ENCODE data around the gene TRPV3. TPM values are rescaled to one million over a fixed set of nuclear protein-coding genes. Genes with fewer than 3 reads are reported as not detected.
A peak's percentile ranks its signal among the peaks of the same experiment; 100 is the strongest.

Gene TRPV3
- total and polyA plus RNA-seq, 10 donors = 0.13 to 2.0 (median 0.99) TPM

- 94 to 97% (median 95%) methylated on average over 11 to 15 of the region's 15 CpGs for WGBS, 5 donors
- no peaks in the 10 kb centered on the region for H3K27me3 ChIP-seq (replicated peaks in 1 of 7)
- no peak for DNase-seq
- no peak overlapping the region for H3K27ac ChIP-seq
- H3K4me3 ChIP-seq = no peak overlapping the region
- peaks cover 0 to 4% (median 0%) of the 10 kb centered on the region in 6 donors for H3K4me1 ChIP-seq
- intact Hi-C loops (cut with DNase I; ENCODE audit: low total_unique reads) = no loop called here
- H3K9me3 ChIP-seq = no peaks in the 10 kb centered on the region
- TF ChIP-seq CTCF (IDR thresholded peaks at IDR 0.05 in 8 of 11, conservative IDR thresholded peaks at IDR 0.05 in 3 of 11) (no peak), POLR2AphosphoS5 (IDR thresholded peaks at IDR 0.05) (peak in 1 of 3 donors; percentile 19), POLR2A (IDR thresholded peaks at IDR 0.05) (no peak)
- H3K36me3 ChIP-seq = peaks cover 0 to 78% (median 25%) of the 10 kb centered on the region in 6 donors
Observed at GRCh38 chr17:3590768-3591167, 33.2 kb upstream of the TRPV3 start.

GRCh38 chr17:3590231-3590630, 32.6 kb upstream of the TRPV3 start:
- 56 to 84% (median 80%) methylated on average over 9 to 15 of the region's 15 CpGs for WGBS, 5 donors
- intact Hi-C loops (cut with DNase I; ENCODE audit: low total_unique reads) = no loop called here
- no peaks in the 10 kb centered on the region for H3K9me3 ChIP-seq

DNA sequence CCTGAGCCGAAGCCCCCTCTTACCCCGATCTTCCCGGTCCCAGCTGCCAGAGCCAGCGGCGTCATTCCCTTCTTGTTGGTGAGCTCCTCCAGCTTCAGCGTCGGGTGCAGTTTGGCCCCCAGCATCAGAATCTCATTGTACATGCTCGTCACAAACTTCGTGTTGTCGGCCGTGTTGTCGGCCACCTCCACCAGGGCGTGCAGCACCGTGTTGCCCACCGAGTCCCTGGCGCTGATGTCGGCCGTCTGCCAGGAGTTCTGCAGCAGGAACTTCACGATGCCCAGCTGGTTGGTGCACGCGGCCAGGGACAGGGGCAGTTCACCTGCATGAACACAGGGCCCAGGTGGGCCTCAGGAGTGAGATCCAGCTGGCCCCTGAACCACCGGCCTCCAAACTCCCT, 32.2 kb upstream of the TRPV3 start:
- Histone ChIP-seq H3K9me3 (no peaks in the 10 kb centered on the region), H3K4me1 (peaks cover 0 to 4% (median 0%) of the 10 kb centered on the region in 6 donors), H3K4me3 (no peak overlapping the region), H3K27me3 (replicated peaks in 1 of 7) (no peaks in the 10 kb centered on the region), H3K27ac (no peak overlapping the region), H3K36me3 (peaks cover 0 to 79% (median 28%) of the 10 kb centered on the region in 6 donors)
- WGBS, 5 donors = 92 to 99% (median 95%) methylated on average over 18 to 22 of the region's 22 CpGs
- DNase-seq = no peak
- intact Hi-C loops (cut with DNase I; ENCODE audit: low total_unique reads) = no loop called here
- TF ChIP-seq POLR2A (IDR thresholded peaks at IDR 0.05) (no peak), CTCF (IDR thresholded peaks at IDR 0.05 in 8 of 11, conservative IDR thresholded peaks at IDR 0.05 in 3 of 11) (no peak), POLR2AphosphoS5 (IDR thresholded peaks at IDR 0.05) (no peak)

More at GRCh38 chr17:3590231-3590630, 32.6 kb upstream of the TRPV3 start:
- no peak overlapping the region for H3K4me3 ChIP-seq
- no peaks in the 10 kb centered on the region for H3K27me3 ChIP-seq (replicated peaks in 1 of 7)
- TF ChIP-seq POLR2A (IDR thresholded peaks at IDR 0.05) = no peak
- TF ChIP-seq POLR2AphosphoS5 (IDR thresholded peaks at IDR 0.05) = no peak
- TF ChIP-seq CTCF (IDR thresholded peaks at IDR 0.05 in 8 of 11, conservative IDR thresholded peaks at IDR 0.05 in 3 of 11) = no peak
- no peak overlapping the region for H3K27ac ChIP-seq
- peaks cover 0 to 4% (median 0%) of the 10 kb centered on the region in 6 donors for H3K4me1 ChIP-seq
- peaks cover 0 to 78% (median 28%) of the 10 kb centered on the region in 6 donors for H3K36me3 ChIP-seq
- DNase-seq = no peak

DNA sequence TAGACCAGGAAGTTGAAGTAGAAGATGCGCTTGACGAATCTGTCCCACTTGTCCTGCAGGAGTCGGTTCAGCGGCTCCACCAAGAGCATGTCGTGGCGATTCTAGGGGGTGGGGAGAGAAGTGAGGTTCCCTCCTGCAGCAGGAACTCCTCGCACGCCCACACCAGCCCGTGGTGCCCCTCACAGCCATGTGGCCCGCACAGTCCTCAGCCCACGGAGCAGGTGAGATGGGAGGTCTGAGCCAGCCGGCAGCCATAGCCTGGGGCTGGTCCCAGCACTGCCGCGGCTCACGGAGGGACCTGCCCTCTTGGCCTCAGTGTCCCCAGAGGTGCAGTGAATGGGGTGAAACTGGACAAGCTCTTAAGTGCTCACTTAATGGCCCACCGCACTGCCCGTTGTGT, 28.2 kb upstream of the TRPV3 start:
- no peak for DNase-seq
- WGBS, 5 donors = 89 to 95% (median 94%) methylated on average over 10 to 17 of the region's 17 CpGs
- Histone ChIP-seq H3K4me1 (peaks cover 0 to 4% (median 0%) of the 10 kb centered on the region in 6 donors), H3K4me3 (no peak overlapping the region), H3K27ac (no peak overlapping the region), H3K9me3 (no peaks in the 10 kb centered on the region), H3K36me3 (peaks cover 0 to 80% (median 27%) of the 10 kb centered on the region in 6 donors), H3K27me3 (replicated peaks in 1 of 7) (no peaks in the 10 kb centered on the region)
- intact Hi-C loops (cut with DNase I; ENCODE audit: low total_unique reads) = no loop called here
- TF ChIP-seq POLR2AphosphoS5 (IDR thresholded peaks at IDR 0.05) (no peak), CTCF (IDR thresholded peaks at IDR 0.05 in 8 of 11, conservative IDR thresholded peaks at IDR 0.05 in 3 of 11) (no peak), POLR2A (IDR thresholded peaks at IDR 0.05) (no peak)
